HUDEP-2 (cell line): ENCODE results near the gene STOM.

Experiments
- DNase-seq, 76 experiments: peaks; one replicate each; lab custom pipeline; 2025; ENCODE audit not compliant: unreplicated experiment in 76 of 76; lab: John Stamatoyannopoulos, UW

Gene STOM

DNA sequence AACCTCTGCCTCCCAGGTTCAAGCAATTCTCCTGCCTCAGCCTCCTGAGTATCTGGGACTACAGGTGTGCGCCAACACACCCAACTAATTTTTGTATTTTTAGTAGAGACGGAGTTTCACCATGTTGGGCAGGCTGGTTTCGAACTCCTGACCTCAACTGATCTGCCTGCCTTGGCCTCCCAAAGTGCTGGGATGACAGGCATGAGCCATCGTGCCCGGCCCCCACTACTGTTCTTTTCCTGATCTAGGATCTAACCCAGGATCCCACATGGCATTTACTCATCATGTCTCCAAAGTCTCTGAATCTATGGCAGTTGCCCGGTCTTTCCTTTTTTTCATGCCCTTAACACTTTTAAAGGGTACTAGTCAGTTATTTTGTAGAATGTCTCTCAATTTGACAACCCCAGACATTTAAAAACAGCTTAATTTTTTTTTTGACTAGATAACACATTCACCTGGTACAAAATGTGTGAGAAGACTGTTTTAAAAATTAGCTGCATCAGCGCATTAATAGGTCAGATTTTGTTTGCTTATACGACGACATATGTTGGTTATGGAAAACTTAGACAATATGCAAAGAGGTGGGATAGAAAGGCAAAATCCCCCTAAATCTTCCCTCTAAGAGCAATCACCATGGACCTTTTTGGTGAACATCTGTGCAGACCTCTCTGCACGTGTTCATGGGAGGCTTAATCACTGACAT lies 46.5 kb downstream of the STOM start:
- no peak for DNase-seq

GRCh38 chr9:121322737-121323448 lies 47.2 kb downstream of the STOM start:
- no peak for DNase-seq

DNA sequence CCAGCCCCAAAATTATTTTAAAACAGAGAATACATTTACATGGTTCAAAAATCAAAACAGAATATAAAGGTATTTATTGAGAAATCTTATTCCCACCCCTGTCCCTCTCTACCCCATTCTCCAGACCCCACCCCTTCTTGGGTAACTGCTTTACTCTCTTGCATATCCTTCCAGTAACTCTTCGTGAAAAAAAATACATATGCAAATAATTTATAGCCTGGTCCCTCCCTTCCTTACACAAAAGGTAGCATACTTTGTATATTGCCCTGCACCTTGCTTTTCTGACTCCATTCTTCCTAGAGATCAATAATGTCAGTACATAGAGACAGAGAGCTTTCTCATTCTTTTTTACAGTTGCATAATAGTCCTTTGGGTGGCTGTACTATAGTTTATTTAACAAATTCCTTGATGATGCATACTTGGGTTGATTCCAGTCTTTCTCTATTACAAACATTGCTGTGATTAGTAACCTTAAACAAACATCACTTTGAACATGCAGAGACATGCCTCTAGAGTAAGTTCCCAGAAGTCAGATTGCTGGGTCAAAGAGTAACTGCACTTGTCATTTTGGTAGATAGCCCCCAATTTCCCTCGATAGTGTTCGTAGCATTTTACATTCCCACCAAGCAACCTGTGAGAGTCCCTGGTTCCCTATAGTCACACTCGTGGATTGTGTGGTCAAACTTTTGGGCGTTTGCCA lies 47.9 kb downstream of the STOM start:
- DNase-seq, result no peak

DNA sequence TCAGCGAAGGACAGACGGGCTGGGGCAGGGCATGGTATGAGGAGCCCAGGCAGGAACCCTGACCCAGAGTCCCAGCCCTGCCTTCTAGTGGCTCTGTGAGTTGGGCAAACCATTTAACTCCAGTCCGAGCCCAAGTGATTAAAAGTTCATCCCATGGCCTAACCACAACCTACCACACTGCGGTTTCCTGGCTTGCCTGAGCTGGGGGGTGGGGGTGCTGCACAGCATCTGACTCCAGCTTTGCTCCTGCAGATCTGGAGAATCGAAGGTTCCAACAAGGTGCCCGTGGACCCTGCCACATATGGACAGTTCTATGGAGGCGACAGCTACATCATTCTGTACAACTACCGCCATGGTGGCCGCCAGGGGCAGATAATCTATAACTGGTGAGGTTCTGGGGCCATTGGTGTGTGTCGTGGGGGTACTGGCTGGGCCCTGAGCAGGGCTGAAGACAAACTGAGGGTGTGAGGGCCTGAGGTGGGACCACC lies 49.0 kb downstream of the STOM start:
- no peak for DNase-seq

- no peak for DNase-seq
Observed at GRCh38 chr9:121319383-121319780, 50.7 kb downstream of the STOM start.

DNA sequence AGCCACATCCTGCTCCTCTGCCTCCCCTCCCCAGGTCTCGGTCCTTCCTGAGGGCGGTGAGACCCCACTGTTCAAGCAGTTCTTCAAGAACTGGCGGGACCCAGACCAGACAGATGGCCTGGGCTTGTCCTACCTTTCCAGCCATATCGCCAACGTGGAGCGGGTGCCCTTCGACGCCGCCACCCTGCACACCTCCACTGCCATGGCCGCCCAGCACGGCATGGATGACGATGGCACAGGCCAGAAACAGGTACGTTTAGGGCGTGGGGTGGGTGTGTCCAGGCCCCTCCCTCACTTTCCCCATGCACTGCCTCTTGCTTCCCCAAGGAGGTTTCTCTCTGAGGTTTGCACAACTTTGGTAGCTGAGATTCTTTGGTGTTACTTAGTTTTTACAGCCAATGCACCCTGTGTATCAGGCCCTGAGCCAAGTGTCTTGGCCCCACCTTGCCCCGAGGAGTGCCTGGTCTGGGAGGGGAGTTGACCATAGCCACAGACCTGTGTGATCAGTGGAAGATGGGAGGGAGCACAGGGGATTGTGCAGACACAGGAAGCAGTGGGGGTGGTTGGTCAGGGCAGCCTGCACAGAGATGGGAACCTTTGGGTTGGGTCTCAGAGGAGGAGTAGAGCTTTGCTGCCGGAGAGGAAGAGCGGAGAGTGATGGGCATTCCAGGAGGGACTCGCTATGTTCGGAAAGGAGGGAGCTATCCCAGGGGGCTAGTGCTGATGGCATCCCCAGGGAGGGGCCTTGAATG lies 51.2 kb downstream of the STOM start:
- DNase-seq, result no peak

DNA sequence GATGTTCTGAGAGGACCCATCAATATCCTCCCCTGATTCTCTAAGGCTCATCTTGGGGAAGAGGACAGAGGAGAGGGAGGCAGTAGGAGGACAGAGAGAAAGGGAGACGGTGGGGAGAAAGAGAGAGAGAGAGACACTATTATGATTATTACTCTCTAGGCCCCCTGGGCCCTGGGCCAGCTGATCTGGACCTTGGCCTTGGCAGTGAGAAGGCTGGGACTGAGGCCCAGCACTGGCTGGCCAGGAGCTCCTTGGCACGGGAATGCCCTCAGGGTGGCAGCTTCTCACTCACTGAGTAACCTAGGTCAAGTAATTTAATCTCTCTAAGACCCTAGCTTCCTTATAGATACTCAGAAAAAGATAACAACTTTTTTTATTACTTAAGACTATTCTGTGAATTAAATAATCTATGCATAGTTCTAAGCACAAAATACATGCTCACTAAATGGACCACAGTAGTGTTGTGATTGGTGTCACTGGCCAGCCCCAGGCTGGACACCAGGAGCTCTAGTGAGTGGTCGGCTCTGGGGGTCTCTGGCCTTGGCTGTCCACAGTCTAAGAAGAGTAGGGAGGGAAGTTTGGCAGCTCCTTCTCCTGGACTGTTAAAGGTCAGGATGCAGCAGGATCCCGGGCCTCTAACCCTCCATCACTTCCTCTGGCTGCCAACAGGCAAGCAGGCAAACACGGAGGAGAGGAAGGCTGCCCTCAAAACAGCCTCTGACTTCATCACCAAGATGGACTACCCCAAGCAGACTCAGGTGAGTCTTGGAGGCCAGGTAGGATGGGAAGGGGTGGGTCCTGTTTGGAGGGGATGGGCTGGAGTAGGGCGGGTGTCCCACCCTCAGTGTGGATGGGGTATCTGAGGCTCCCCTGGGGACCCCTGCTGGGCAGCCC lies 52.1 kb downstream of the STOM start:
- no peak for DNase-seq

DNA sequence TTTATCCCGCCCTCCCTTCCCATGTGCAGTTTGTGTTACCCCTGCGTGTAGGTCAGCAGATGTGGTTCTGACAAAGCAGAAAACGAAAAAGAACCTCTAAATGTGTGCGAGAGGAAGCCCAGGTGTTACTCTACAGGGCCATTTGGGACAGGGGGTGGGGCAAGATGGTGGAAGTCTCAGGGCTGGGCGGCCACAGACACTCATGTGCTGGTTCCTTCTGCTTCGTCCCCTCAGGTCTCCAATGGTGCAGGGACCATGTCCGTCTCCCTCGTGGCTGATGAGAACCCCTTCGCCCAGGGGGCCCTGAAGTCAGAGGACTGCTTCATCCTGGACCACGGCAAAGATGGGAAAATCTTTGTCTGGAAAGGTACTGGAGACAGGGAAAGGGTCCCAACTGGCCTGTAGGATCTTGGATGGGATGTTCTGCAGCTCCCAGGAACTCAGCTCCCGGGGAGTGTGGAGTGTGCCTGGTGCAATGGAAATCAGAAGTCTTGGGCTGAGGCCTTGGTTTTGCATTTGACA lies 53.1 kb downstream of the STOM start:
- no peak for DNase-seq

- DNase-seq, result no peak
Observed at GRCh38 chr9:121316378-121316777, 53.7 kb downstream of the STOM start.

GRCh38 chr9:121313458-121314152 lies 56.4 kb downstream of the STOM start:
- no peak for DNase-seq

GRCh38 chr9:121312169-121312568 lies 57.9 kb downstream of the STOM start:
- no peak for DNase-seq

DNA sequence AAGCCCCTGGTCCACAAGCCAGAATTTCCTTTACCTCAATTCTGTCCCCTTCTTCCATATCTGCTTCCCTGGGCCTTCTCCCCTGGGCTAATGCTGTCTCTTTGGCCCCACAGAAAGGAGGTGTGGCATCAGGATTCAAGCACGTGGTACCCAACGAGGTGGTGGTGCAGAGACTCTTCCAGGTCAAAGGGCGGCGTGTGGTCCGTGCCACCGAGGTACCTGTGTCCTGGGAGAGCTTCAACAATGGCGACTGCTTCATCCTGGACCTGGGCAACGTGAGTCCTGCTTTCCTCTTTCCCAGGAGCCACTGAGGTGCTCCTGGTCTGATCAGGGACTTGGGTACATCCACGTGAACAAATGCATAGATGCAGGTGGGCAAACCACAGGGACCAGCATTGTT lies 59.5 kb downstream of the STOM start:
- DNase-seq, result no peak

- DNase-seq, result no peak
Observed at GRCh38 chr9:121309833-121310425, 60.1 kb downstream of the STOM start.

DNA sequence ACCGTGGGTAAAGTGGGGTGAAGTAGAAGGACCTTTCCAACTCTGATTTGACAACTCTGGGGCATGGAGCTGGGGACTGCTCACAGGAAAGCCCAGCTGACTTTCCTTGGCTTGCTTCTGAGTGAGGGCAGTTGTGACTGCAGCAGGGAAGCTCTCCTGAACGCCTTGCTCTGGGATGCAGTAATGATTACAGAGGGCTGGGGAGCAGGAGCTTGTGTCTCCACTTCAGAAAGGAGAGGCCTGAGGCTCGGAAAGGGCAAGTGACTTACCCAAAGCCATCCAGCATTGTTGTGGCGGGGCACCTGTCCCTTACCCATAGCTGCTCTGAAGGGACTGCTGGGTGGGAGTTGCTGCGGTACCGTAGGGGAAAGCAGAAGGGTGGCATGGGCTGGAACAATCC lies 60.9 kb downstream of the STOM start:
- DNase-seq, result no peak

DNA sequence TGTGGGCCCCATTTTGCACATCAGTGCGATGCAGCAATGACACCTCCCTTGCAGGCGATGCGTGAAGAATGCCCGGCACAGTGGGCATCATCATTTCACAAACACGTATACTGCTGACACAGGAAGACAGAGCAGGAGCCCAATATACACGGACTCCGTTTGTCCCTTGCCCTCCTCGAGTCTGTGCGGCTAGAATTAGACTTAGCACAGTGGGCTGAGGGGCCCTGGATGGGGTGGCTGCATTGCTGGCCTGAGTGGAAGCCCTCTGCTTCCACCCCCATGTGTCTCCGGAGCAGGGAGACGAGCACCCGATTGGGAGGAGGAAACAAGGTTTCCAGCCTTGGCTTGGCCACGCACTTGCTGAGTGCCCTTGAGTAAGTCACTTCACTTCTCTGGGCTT lies 61.3 kb downstream of the STOM start:
- no peak for DNase-seq

GRCh38 chr9:121307976-121308375 lies 62.1 kb downstream of the STOM start:
- no peak for DNase-seq

GRCh38 chr9:121305269-121305994 lies 64.6 kb downstream of the STOM start:
- no peak for DNase-seq

- no peak for DNase-seq
Observed at GRCh38 chr9:121304707-121305106, 65.3 kb downstream of the STOM start.
